Suppressor macrophage (primary cell): ENCODE data around the gene ARAP2.

Experiments used
- DNase-seq, 4 experiments: peaks; one replicate each; pipeline ENCODE4 v3.0.0-alpha.2; 2020 to 2022

The ARAP2 gene

DNA sequence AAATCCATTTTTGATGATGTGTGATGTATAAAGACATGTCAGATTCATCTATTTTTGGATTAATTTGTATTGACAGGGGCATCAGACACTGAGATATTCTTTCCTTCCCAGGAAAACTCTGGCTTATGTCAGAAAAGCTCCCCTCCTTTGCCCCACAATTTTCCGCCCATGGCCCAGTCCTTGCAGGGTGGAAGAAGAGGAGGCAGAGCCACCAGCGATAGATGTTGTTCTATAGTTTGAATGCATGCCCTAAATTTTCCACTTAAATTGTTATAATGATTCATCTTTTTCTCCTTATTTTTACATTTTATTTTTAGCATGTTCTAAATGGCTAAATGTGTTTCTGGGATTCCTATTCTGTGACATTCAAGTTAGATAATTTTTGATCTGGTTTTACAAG, 149.3 kb downstream of the ARAP2 start:
- no peak for DNase-seq

DNA sequence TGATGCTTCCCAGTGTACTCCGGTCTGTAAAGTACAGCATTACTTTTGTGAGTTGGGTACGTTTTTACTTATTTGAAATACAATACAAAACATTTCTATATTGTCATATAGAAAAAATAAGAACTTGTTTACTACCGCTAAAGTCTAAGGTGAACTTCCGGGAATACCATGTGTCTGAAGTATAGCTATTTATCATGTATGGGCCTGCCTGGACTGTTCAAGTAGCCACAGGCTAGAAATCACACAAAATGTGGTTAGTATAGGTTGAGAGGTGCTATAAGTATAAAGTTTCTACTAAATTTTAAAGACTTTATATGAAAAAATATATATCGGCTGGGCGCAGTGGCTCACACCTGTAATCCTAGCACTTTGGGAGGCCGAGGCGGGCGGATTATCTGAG, 152.3 kb downstream of the ARAP2 start:
- DNase-seq = no peak

DNA sequence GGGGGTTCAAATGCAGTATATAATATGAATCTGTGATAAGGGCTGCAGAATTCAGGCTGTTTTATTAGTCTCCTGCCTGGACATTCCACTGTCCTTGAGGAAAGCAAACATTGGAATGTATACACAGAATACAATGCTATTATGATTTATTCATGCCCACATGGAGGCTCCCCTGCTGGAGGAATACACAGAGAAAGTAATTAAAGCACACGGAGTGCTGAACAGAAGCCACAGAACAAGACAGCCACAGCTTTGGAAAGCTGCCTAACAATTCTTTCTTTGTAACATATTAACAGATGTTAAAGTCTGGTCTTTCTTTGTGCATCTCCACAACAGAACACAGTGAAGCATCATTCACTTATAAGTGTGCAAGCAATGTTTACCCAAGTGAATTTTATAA, 155.8 kb downstream of the ARAP2 start:
- DNase-seq = no peak

DNA sequence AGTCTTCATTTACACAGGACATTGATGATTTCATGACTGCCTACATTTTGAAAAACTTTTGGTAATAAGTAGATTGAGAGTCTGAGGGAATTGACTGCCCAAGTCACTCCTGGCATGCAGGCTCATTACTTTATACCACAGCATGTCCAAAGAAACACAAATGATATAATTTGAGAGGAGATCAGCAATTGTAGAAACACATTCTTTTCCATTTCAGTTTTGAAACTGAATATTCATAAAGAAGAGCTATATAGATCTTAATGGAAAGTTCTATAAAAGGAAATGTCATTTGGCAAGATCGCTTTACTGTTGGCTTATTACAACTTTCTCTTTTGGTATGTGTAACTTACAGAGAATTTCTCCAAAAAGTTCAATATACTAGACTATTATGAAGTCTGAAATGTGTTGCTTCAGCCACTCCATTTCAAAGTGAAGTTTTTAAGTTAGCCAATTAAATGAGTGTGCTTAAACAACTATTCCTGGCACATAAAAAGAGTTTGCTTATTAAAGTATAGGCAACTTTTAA, 158.0 kb downstream of the ARAP2 start:
- DNase-seq = no peak

DNA sequence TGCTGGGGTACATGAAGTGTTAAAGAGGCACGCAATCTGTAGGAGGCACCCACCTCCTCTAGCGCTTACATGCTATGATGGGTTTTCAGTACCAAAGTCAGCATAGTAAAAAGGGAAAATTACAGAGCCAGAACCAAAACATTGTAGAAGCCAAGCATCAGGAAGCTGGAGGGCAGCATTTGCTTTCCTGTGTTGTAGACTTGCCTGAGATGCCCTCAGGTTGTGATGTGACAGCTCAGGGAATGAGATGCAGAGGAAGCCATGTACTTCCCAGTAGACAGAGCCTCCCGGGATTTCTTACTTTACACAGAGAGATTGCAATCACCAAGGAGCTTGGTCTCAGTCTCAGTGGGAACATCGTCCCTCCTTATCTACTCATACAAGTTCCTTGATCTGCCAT, 161.5 kb downstream of the ARAP2 start:
- no peak for DNase-seq

DNA sequence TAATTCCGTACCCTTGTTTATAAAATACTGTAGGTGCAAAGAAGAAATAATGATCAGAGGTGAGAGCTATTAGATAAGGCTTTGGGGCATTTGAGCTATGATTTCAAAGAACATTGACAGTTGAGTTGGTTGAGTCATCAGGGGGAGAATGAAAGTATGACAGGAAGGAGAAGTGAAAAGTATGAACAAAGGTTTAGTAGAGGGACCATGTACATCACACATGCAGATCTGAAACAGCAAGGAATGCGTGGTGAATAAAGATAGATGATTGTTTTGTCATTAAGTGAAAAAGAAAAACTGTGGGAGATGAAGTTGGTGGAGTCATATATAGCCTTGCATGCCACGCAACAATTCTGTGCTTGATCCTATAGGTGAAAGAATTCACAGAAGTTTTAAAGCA, 163.1 kb downstream of the ARAP2 start:
- DNase-seq = peak in 2 of 4 experiments; percentile 8 to 18

DNA sequence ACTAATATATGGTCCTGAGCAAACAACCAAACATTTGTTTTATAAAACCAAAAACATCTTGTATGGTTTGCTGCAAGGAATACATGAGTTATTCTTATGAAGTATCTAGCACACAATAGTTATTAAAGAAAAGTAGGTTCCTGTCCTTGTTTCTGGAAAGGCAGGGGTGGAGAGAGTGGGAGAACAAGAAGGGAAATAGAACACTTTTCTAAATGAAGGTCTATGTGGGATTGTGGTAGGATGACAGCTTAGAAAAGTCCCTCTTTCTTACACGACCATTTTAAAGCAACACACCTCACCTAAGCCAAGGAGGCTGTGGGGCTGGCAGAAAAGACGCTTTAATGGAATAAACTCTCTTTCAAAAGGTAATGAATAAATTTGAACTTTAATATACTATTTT, 164.6 kb downstream of the ARAP2 start:
- DNase-seq = no peak

DNA sequence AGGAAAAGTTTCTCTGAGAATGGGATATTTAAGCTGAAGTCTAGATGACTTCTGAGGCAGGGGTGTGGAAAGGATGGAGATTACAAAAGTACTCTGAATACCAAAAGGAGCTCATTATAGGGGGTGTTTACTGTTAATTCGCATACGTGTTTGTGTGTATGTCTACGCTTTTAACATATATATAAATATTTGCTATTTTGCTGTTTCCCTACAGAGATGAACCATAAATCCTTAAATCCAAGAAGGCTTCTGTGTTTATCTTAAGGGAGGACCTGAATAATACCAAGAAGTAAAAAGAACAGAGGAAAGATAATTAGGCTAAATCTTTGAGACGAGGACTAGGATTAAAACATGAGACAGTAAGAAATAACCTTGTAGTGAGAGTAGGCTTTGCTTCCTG, 166.0 kb downstream of the ARAP2 start:
- DNase-seq = no peak

DNA sequence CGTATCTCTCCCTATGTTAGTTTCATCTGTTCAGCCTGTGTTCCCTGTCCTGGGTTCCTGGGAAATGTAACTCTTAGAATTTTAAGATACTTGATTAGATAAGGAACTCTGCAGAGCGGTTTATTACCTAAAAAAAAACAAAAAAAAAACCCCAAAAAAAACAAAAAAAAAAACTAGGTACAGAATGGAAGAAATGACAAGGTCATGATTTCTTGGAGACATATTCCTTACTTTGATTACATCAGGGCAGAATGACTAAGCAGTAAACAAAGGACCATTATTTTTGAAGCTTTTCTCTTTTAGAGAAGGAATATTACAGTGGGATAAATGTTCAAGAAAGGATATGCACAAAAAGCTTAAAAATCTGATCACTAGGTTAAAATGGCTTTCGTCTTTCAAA, 171.8 kb downstream of the ARAP2 start:
- DNase-seq = no peak

DNA sequence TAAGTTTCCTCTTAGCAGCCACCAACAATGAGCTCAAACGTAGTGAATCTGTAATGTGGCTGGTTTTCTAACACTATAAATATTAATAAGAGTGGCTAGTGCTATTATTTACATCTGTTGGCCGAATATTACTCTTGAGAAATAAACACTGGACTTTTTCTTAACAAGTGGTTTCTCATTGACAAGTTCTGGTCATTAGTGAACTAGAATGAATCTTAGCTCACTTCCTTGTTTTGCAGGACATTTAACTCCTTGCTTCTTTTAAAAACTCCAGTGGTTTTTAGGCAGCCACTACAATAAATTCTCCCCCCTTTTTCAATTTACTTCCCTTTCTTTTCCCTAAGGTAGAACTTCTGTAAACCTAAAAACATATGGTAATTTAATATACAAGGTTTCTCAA, 177.2 kb downstream of the ARAP2 start:
- DNase-seq = peak in 1 of 4 experiments; percentile 7

DNA sequence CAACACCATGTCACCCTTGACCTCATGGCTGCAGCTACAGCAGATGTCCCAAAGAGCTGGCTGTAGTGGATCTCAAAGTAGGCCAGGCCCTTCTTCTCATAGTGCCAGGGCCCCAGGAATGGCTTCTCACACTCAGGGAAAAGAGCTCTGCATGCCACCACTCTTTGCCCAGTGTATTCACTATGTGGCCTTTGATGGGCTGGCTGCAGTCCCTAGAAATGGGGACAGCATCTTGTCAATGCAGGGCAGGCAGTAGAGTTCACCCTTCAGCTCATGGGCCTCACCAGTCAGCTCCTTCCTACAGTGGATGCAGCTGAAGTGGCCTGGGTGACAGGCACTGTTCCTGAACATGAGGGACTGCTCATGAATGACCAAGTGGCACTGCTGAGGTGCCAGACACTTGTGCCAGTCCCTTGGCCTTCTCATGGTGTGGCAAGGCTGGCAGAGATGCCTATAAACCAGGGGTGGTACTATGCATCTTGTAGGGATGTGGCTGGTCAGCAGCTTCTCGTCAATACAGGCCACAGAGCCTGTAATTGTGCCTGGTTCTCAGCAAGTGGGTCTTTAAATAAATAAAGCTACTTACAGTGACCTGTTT, 178.9 kb downstream of the ARAP2 start:
- no peak for DNase-seq

DNA sequence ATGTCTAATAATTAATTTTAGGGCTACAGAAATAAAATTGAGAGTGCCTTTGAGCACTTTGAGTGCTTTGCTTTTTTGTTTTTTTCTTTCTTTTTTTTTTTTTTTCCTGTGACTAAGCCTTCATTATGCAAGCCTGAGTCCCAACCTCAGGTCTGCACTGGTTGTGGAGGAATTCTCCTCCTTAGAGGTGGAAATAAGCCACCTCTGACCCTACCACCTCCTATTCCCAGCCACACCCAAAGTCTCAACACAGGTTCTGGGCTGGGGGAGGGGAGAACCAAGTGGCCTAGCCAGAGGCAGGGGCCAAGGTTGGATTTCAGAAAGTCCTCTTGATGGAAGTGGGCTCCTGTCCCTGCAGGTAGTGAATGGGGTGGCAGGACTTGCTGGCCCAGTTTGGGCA, 180.2 kb downstream of the ARAP2 start:
- DNase-seq = no peak

DNA sequence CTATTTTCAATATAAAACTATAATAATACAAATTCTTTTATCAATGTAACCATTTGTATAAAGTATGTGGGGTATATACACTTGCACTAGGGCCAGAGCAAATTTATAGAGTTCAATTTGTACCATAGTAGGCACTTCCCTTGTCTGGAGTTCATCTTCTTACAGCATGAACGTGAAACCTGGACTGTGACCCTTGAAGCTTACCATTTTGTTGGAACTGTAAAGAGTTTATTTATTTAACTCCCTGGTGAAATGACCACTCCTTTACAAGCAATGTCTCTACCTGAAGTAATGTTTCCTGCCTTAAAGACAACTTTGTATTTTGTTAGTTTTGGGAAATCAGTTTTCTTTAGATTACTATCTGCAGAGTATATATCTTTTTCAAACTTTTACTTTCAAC, 188.2 kb downstream of the ARAP2 start:
- DNase-seq = no peak

DNA sequence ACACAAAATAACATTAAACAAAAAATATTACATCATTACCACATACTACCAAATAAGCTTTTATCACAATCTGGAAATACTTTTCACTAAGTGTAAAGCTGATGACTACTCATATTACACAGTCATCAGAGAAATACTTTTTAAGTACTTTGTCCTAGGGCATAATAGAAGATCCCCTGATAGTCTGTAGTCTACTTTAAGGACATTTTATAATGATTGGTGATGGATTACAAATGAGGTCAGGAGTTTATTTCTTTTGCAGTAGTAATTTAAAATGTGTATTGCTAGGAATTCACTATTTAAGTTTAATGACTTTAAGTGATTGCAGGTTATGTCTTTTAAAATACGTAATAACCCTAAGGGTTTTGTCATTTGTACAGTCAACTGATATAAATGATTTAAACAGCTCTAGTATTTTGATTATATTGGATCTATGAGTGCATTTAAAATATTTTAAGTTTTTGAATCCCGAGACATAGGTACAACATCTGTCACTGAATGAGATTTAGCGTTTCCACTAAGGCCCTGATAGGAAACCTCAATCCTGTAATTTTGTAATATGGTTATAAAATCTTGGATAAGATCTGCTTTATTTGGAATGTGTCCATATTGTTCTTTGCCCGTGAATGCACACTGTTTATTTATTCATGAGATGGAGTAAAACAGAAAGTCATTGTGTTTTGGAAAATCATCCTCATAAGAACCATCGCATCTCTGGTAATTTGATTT, 189.5 kb downstream of the ARAP2 start:
- DNase-seq = no peak

DNA sequence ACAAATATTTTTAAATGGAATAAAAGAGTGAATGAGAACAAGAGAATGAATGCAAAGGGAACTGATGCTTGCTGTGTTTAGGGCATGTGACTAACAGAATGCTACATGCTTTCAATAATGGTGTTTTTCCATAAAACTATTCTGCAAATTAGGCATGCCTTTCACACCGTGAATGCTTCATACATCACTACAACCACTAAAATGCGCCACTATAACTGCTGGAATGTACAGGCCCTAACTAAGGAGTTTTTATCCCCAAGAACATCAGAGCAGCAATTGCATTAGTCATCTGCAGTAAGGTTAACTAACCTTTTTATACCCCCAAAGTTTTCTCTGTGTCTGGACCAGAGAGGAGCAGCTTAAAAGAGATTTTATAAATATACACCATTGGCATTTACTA, 190.4 kb downstream of the ARAP2 start:
- DNase-seq = no peak

DNA sequence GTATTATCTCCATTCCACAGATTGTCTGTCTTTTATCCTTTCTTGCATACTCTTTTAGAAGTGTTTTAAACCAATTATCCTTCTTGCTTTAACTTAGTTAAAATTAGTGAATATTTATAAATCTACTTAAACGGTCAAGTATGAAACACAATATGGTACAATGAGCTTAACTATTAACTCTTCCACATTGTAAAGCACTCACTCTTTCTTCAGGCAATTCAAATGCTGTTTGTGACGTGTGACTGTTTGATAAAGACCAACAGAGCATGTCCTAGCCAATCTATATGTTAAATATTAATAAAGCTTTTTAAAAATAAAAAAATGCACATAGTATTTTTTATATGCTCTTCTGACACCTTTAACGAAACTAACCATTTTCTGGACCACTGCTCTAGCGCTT, 192.7 kb downstream of the ARAP2 start:
- DNase-seq = no peak

DNA sequence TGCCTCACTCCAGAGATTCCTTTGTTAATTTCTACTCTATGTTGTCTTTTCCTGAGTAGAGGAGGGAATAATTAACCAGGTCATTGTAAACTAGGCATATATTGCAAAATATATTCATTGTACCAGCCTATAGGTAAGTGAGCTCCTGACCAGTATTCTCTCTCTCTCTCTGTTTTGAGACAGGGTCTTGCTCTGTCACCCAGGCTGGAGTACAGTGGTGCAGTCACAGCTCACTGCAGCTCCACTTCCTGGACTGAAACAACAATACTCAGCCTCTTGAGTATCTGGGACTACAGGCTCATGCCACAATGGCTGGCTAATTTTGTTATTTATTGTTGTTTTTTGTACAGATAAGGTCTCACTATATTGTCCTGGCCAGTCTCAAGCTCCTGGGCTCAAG, 198.3 kb downstream of the ARAP2 start:
- no peak for DNase-seq

DNA sequence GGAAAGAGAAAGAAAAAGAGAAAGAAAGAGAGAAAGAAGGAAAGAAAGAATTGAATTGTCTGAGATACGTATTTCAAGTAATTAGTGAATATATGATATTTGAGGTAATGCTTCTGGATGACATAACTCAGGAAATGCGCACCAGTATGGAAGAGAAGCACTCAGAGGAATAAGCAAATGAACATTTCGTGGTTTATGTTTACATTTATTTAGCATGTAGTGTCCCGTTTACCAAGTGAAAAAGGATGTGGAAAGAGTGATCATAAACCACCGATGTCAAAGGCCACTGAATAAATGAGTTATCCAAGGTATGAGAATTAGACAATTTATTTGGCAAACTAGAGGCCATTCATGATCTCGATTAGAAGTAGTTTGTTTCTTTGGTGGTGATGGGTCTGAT, 200.4 kb downstream of the ARAP2 start:
- no peak for DNase-seq

DNA sequence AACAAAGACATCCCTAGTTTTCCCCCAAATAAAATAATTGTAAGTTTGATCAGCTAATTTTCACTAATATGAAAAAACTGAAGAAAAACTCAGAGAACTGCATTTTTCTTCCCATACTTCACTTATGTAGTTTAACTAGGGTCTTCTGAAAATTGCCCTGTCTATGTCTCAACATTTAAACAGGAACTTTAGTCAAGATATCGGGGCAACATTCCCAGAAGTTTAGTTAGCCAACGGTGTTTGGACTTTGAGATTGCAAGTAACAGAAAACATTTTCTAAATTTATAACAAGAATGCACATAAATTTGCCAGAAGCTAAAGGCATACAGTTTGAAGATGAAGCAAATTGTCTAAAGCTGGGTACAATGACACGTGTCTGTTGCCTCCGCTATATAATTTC, 201.1 kb downstream of the ARAP2 start:
- no peak for DNase-seq

DNA sequence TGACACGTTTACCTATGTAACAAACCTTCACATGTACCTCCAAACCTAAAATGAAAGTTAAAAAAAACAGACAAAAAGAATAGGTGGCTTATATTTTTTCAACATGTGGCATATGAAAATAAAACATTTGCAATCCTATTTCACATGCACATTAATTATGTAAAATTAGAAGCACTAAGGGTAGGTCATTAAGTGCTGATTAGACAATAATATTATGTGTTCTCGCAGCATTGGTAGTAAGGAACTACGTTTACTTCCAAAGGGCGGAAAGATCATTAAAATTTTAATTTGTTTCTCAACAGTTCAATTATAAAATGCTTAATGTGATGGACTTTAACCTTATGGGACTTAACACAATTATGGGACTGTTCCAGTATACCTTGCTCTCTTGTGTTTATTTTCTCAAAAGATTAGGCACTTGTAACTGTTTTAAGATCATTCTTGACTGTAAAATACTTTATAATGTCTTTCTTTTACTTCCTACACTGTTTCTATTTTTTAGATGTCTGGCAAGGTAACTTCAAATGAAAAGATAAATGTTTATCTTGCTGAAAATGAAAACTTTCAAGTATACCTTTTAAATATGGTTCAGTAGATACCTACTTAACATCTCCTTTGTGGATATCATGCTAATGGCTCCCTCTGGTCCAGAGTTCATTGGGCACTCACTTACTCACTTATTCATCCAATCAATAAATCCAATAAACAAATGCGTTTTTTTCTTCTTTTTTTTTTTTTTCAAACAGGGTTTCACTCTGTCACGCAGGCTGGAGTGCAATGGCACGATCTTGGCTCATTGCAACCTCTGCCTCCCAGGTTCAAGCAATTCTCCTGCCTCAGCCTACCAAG, 202.0 kb downstream of the ARAP2 start:
- DNase-seq = no peak

DNA sequence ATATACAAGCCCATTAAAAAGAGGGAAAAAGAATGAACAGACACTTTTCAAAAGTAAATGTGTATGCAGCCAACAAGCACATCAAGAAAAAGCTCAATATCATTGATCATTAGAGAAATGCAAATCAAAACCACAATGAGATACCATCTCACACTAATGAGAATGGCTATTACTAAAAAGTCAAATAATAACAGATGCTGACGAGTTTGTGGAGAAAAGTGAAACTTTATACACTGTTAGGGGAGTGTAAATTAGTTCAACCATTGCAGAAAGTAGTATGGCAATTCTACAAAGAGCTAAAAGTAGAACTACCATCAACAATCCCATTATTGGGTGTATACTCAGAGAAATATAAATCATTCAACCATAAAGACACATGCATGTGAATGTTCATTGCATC, 203.0 kb downstream of the ARAP2 start:
- DNase-seq = no peak

DNA sequence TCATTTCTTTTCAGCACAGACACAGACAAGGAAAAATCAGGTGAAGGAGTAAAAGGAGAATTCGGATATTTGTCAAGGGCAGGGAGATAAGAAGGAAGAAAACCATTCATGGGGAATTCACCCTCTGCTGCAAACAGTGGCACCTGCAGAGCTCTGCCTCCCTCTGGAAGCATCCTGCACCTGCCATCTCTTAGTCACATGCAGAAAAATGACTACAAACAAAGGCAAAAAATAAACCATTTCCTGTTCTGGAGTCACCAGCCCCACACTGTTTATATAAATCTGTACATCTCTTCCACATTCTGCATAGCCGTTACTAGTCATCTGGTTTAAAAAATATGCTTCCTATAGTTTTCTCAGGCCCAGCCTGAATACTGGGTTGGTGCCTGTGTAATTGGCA, 205.3 kb downstream of the ARAP2 start:
- DNase-seq = no peak

DNA sequence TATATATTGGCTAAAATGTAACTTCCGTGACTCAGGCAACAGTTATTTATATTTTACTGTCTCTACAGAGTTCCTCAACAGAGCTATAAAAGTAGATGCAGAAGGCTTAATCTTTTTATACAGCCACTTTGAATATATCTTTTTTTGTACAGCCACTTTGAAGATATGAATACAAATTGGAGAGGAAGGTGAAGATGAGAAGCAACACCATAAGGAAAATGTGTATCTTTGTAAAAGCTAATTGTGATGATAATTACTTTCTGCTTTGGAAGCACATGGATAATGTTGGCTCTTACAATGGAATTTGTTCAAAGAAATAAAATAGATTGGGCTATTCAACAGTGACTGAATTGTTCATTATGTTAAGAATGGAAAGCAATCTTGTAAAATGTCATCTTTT, 205.8 kb downstream of the ARAP2 start:
- DNase-seq = no peak

DNA sequence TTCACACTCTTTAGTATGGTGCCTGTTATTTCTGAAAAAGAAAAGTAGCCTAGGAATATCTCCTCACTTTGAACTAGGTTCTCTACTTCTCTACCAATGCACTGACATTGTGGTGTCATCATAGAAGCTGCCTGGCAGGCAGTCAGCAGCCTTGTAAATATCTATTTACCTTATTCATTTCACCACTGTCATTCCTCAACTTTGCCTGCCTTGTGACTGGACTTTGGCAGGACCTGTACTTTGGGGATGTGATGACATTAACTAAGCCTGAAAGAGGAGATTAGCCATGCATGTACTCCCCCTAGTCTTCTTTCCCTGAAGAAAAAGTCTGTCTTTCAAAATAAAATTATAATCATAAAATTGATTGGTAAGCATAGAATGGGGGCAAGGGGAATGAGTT, 207.2 kb downstream of the ARAP2 start:
- DNase-seq = no peak
